ENCODE measurements around the gene TEX26. TPM values are rescaled to one million over a fixed set of nuclear protein-coding genes. Genes with fewer than 3 reads are reported as not detected.

TEX26 gene
- total RNA-seq, 2 donors from 2014 or later = not detected

GRCh38 chr13:30998136-30999088, 66.0 kb downstream of the TEX26 start:
- H3K27ac ChIP-seq = no peak overlapping the region

GRCh38 chr13:31000889-31001288, 68.4 kb downstream of the TEX26 start:
- H3K27me3 ChIP-seq = no peaks in the 10 kb centered on the region
- no peaks in the 10 kb centered on the region for H3K4me1 ChIP-seq
- TF ChIP-seq, protein P1, sequence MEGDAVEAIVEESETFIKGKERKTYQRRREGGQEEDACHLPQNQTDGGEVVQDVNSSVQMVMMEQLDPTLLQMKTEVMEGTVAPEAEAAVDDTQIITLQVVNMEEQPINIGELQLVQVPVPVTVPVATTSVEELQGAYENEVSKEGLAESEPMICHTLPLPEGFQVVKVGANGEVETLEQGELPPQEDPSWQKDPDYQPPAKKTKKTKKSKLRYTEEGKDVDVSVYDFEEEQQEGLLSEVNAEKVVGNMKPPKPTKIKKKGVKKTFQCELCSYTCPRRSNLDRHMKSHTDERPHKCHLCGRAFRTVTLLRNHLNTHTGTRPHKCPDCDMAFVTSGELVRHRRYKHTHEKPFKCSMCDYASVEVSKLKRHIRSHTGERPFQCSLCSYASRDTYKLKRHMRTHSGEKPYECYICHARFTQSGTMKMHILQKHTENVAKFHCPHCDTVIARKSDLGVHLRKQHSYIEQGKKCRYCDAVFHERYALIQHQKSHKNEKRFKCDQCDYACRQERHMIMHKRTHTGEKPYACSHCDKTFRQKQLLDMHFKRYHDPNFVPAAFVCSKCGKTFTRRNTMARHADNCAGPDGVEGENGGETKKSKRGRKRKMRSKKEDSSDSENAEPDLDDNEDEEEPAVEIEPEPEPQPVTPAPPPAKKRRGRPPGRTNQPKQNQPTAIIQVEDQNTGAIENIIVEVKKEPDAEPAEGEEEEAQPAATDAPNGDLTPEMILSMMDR (IDR thresholded peaks at IDR 0.05) = no peak
- H3K9me3 ChIP-seq = no peaks in the 10 kb centered on the region
- intact Hi-C loops (cut with DNase I) = no loop called here
- no peak overlapping the region for H3K9ac ChIP-seq (ENCODE audit: low read depth in 2 of 2, low read length in 2 of 2)
- no peak for DNase-seq
- H3K36me3 ChIP-seq = no peaks in the 10 kb centered on the region
- H3K27ac ChIP-seq = no peak overlapping the region
- H3K4me3 ChIP-seq = no peak overlapping the region

More at GRCh38 chr13:30998136-30999088, 66.0 kb downstream of the TEX26 start:
- no peaks in the 10 kb centered on the region for H3K4me1 ChIP-seq
- H3K36me3 ChIP-seq = no peaks in the 10 kb centered on the region
- H3K9me3 ChIP-seq = no peaks in the 10 kb centered on the region
- H3K4me3 ChIP-seq = no peak overlapping the region
- no peak overlapping the region for H3K9ac ChIP-seq (ENCODE audit: low read depth in 2 of 2, low read length in 2 of 2)
- TF ChIP-seq, protein P1 (IDR thresholded peaks at IDR 0.05) = no peak
- no peaks in the 10 kb centered on the region for H3K27me3 ChIP-seq
- intact Hi-C loops (cut with DNase I) = no loop called here
- DNase-seq = no peak

- DNase-seq = no peak
- no peaks in the 10 kb centered on the region for H3K27me3 ChIP-seq
- H3K4me1 ChIP-seq = no peaks in the 10 kb centered on the region
- no peak overlapping the region for H3K9ac ChIP-seq (ENCODE audit: low read depth in 2 of 2, low read length in 2 of 2)
- H3K36me3 ChIP-seq = no peaks in the 10 kb centered on the region
- H3K4me3 ChIP-seq = no peak overlapping the region
- intact Hi-C loops (cut with DNase I) = no loop called here
- TF ChIP-seq, protein P1 (IDR thresholded peaks at IDR 0.05) = no peak
- no peaks in the 10 kb centered on the region for H3K9me3 ChIP-seq
- H3K27ac ChIP-seq = no peak overlapping the region
Observed at GRCh38 chr13:31001647-31002046, 69.2 kb downstream of the TEX26 start.

- Histone ChIP-seq H3K27me3 (no peaks in the 10 kb centered on the region), H3K36me3 (no peaks in the 10 kb centered on the region), H3K27ac (no peak overlapping the region), H3K9me3 (no peaks in the 10 kb centered on the region), H3K9ac (ENCODE audit: low read depth in 2 of 2, low read length in 2 of 2) (no peak overlapping the region), H3K4me3 (no peak overlapping the region), H3K4me1 (no peaks in the 10 kb centered on the region)
- no peak for DNase-seq
- TF ChIP-seq, protein P1 (IDR thresholded peaks at IDR 0.05) = no peak
- intact Hi-C loops (cut with DNase I) = no loop called here
Observed at GRCh38 chr13:31005066-31005465, 72.6 kb downstream of the TEX26 start.

GRCh38 chr13:31007417-31007816, 75.0 kb downstream of the TEX26 start:
- Histone ChIP-seq H3K4me1 (no peaks in the 10 kb centered on the region), H3K27me3 (no peaks in the 10 kb centered on the region), H3K4me3 (no peak overlapping the region), H3K9me3 (no peaks in the 10 kb centered on the region), H3K9ac (ENCODE audit: low read depth in 2 of 2, low read length in 2 of 2) (no peak overlapping the region), H3K27ac (no peak overlapping the region), H3K36me3 (no peaks in the 10 kb centered on the region)
- no peak for DNase-seq
- TF ChIP-seq, protein P1 (IDR thresholded peaks at IDR 0.05) = no peak
- intact Hi-C loops (cut with DNase I) = no loop called here

All from colonic mucosa (tissue), 4 donors.